HG03460 (cell line): Measurements from ENCODE around the gene TRIM40.
"Not testable (repeated sequence)": the region's sequence is repeated elsewhere in the genome, so short reads cannot be mapped to it uniquely, and the experiment has no call there.

ENCODE experiments used
- ATAC-seq: cut with Tn5 transposase; IDR thresholded peaks from one replicate; pipeline ENCODE4 v1.9.1; 2021; ENCODE audit not compliant: unreplicated experiment

The TRIM40 gene

DNA sequence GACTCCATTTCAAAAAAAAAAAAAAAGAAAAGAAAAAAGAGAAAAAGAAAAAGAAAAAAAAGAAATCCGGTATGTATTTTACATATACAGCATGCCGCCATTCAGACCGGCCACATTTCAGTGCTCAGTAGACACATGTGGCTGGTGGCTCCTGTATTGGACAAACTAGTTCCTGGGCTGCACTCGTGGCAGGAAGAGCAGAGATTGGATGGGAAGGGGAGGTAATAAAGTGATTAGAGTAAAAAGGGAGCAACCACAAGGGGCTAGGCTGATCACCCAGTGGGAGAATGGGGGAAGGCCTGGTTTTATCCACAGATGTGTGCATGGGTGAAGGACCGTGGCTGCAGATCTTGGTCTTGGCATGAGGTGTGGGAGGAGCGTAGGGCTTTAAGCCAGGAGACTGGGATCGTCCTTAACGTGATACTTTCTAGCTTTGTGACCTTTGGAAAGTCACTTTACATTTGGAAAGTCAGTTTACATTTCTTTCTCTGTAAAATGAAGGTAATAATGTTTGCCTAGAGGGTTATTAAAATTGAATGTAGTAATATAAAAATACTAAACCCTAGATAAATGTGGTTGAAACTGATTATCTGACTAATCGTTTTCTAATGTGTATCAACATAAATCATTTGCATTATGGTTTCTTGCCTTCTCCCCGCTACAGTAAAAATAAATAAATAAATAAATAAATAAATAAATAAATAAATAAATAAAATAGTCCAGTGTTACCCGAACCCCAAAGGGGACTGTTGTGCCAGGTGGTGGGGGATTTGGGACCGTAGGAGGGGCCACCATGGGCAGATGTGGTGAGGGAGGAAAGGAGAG, 26.5 kb downstream of the TRIM40 start:
- no peak for ATAC-seq

DNA sequence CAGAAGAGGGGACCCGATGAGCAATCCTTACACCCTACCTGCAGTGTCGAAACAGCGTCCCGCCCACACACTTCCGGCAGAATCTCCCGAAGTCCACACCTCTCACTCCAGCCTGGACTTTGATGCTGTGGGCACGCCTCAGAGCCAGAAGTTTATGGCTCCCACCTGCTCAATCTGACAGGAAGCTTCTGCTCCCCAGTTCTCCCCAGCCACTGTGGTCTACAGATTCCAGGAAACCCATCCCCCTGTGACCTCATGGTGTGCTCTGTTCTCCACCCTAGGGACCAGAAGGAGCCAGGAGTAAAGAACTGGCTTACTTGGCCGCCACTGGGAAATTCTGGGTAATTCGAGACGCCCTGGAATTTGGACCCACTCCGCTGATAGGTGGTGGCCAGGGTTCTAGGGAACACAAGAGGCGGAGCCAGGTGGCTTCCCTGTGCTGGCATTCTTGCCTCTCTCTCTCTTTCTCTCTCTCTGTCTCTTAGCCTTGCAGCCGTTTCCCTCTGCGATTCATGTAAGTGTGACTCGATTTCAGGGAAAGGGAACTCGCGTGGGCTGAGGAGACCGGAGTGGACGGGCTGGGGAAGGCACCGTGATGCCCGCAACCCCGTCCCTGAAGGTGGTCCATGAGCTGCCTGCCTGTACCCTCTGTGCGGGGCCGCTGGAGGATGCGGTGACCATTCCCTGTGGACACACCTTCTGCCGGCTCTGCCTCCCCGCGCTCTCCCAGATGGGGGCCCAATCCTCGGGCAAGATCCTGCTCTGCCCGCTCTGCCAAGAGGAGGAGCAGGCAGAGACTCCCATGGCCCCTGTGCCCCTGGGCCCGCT, 27.4 kb downstream of the TRIM40 start, which contains the start of gene TRIM15:
TSS of gene TRIM15 (plus strand) at position 457 of the 828 bp plus-strand sequence. CDS start at position 596, 139 bp downstream.
- no peak for ATAC-seq

DNA sequence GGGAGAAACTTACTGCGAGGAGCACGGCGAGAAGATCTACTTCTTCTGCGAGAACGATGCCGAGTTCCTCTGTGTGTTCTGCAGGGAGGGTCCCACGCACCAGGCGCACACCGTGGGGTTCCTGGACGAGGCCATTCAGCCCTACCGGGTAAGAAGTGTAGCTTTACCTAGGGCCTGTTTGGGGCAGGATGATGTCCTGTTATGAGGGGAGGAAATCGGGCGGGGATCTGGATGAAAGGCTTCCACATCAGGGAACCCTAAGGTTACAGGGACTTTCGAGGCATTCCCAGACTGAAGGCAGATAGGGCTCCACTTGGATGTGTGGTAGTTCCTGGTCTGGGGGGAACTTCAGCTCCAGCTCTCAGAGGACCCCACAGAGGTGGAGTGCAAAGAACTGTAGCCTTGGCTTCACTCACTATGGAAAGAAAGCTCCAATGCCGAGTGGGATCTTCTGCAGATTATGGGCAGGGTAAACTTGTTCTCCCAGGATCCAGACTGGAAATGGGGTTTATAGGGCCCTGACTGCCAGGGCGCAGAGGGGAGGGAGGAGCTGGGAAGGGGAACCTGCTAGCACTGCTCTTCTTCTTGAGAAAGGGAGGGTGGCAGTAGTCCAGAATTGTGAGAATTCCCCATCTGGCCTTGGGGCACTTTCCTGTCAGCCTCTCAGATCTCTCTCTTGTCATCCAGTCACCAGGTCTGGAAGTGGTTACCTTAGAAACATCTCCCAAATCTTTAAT, 28.1 kb downstream of the TRIM40 start:
- ATAC-seq: no peak

DNA sequence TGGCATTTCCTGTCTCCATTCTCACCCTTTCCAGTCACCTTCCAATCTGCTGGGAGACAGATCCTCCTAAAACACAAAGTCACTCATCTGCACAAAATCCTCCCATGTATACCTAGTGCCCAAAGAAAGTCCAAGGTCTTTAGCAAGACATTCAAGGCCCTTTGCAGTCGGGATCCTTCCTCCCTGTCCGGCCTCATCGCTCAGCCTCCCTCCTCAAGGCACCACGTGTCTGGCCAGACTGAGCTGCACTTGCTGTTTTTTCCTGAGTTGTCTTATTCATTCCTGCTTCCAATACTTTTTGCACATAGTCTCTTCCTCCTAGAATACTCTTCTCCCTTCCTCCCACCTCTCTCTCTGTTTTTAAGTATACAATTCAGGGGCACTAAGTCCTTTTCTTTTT, 28.8 kb downstream of the TRIM40 start:
- no peak for ATAC-seq

DNA sequence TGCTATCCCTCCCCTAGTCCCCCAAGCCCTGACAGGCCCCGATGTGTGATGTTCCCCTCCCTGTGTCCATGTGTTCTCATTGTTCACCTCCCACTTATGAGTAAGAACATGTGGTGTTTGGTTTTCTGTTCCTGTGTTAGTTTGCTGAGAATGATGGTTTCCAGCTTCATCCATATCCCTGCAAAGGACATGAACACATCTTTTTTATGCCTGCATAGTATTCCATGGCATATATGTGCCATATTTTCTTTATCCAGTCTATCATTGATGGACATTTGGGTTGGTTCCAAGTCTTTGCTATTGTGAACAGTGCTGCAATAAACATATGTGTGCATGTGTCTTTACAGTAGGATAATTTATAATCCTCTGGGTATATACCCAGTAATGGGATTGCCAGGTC, 29.3 kb downstream of the TRIM40 start:
- ATAC-seq: not testable (repeated sequence)

DNA sequence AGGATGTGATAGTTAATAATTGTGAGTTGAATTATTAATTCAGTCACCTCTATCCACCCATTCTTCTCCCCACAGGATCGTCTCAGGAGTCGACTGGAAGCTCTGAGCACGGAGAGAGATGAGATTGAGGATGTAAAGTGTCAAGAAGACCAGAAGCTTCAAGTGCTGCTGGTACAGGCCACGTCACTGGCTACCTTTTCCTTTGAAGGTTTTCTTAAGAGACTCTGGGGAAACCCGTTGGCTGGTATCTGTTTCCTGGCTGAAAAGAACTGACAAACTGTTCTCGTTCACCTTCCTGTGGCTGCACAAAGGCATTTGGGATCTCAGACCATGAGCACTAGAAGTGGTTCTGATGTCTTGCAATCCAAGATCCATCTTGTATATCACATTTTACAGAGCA, 31.2 kb downstream of the TRIM40 start:
- no peak for ATAC-seq

DNA sequence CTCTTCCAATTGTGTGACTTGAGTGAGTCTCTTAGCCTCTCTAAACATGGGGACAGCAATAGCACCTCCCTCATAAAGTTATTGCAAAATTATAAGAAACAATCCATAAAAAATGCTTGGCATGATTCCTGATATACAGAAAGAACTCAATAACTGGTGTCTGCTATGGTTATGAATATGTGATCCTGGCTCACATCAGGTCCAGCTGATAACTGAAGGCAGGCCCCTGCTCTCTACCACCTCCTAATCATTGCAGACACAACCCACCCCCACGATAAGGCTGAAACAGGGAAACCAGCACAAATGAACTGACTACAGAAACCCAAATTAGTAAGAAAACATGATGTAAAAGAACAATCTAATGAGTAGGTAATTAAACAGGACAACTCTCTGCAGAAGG, 32.8 kb downstream of the TRIM40 start:
- ATAC-seq: no peak

DNA sequence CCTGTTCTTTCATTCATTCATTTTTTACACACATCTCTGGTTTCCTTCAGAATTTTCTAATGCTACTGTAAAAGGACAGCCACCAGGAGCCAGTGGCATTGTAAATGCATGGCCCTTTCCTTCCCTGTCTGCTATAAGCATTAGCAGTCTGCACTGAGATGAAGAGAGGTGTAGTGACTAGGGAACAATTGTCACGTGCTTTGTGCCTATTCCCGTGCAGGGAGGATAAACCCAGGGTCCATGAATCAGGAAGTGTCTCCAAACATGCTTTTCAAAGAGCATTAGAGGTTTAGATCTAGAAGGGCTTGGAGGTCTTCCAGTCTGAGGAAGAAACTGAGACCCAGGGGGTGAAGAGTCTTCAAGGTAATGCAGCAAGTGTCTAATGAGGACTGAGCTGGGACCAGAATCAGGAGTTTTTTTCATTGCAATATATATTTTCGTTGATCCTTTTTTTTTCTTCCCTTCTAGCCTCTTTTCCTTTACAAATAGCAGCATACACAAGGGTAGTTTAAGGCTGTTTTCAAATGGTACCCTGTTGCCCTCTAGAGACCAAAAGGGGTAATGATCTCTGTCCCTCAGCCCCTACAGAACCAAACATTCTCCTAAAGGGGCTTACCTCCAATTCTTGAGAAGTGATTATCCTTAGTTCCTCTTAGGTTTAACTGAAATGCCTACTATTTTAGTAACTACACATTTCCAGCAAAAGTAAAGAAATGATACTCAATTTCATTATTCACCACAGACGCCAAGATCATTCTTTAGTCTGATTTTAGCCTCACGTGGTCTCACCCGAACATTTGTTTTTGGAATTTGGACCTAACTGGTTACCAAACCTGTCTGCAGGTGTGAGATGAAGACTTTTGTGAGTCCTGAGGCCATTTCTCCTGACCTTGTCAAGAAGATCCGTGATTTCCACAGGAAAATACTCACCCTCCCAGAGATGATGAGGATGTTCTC, 34.0 kb downstream of the TRIM40 start:
- ATAC-seq: no peak

DNA sequence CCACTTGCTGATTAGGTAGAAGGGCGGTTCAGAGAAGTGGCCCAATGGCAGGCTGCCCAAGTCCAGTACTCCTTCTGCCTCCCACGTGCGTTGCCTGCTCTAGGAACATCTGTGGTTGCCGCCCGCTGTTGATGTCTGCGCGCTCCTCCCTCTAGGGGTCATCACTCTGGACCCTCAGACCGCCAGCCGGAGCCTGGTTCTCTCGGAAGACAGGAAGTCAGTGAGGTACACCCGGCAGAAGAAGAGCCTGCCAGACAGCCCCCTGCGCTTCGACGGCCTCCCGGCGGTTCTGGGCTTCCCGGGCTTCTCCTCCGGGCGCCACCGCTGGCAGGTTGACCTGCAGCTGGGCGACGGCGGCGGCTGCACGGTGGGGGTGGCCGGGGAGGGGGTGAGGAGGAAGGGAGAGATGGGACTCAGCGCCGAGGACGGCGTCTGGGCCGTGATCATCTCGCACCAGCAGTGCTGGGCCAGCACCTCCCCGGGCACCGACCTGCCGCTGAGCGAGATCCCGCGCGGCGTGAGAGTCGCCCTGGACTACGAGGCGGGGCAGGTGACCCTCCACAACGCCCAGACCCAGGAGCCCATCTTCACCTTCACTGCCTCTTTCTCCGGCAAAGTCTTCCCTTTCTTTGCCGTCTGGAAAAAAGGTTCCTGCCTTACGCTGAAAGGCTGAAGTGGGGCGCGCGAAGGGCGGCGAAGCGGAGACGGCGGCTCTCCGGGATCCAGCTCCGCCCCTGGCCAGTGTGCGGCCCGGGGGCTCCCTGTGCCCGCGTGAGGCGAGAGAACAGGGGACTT, 35.9 kb downstream of the TRIM40 start:
- no peak for ATAC-seq

DNA sequence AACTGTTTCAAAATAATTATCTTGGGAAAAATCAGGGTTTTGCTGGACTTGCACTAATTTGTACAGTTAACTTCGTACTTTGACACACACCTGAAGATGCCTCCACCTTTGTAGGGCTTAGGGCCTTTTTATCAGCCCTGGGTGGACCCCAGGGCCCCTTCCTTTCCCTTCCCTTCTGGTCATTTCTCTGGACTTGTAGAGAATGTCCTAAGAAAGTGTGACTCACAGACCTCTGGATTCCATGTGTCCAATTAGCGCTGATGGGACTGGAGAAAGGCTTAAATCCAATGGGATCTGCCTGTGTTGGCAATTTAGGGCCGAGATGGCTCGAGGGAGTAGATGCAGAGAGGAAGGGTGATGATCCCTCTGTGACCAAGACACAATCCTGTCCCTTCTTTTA, 36.7 kb downstream of the TRIM40 start:
- ATAC-seq: no peak

DNA sequence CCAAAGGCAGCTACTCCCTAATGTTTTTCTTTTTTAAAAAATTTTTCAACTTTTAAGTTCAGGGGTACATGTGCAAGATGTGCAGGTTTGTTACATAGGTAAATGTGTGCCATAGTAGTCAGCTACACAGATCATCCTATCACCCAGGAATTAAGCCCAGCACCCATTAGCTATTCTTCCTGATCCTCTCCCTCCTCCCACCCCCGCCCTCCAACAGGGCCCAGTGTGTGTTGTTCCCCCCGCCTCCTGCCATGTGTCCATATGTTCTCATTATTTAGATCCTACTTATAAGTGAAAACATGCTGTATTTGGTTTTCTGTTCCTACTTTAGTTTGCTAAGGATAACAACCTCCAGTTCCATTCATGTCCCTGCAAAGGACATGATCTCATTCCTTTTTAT, 39.8 kb downstream of the TRIM40 start:
- ATAC-seq: no peak

DNA sequence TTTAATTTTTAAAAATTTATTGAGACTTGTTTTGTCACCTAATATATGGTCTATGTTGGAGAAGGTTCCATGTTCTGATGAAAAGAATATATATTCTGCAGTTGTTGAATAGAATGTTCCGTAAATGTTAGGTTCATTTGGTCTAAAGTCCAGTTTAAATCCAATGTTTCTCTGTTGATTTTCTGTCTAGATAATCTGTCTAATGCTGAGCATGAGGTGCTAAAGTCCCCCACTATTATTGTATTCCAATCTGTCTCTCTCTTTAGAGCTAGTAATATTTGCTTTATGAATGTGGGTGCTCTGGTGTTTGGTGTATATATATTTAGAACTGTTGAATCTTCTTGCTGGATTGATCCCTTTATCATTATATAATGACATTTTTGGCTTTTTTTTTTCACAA, 42.9 kb downstream of the TRIM40 start:
- ATAC-seq: no peak

DNA sequence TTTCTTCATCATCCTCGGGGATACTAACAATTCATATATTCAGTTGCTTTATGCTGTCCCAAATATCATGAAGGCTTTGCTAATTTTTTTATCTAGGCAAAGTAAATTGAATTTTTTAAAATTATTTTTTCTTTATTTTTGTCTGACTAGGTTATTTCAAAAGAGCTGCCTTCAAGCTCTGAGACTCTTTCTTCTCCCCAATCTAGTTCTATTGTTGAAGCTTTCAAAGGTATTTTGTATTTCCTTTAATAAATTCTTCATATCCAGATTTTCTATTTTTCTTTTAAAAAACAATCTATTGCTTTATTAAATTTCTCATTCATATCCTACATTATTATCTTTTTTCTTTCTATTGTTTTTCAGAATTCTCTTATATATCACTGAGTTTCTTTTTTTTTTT, 44.2 kb downstream of the TRIM40 start:
- no peak for ATAC-seq

DNA sequence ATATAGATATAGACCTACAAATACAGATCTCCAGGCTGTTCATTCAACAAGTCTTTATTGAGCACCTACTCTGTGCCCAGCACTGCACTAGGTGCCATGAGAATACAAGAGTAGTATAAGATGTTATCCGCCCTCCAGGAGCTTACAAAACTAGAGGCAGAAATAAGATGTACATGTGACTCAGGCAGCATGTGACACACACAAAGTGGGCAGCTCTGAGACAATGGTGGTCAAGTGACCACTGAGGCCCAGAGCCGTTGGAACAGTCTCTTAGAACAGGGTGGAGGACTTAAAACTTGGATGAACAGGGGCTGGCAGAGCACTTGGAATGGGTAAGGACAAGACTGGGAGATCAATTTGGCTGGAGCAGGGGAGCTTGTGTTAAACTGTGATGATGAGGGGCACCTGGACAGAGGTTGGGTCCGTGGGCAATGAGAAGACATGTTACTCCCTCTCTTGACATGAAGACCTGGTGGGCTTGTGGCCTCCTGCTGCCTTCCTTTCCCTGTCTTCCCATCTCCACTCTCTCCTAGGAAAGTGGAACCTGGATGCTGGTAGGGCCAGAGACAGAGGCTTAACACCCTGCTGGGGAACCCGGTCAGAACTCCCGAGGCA, 48.6 kb downstream of the TRIM40 start:
- ATAC-seq: no peak

DNA sequence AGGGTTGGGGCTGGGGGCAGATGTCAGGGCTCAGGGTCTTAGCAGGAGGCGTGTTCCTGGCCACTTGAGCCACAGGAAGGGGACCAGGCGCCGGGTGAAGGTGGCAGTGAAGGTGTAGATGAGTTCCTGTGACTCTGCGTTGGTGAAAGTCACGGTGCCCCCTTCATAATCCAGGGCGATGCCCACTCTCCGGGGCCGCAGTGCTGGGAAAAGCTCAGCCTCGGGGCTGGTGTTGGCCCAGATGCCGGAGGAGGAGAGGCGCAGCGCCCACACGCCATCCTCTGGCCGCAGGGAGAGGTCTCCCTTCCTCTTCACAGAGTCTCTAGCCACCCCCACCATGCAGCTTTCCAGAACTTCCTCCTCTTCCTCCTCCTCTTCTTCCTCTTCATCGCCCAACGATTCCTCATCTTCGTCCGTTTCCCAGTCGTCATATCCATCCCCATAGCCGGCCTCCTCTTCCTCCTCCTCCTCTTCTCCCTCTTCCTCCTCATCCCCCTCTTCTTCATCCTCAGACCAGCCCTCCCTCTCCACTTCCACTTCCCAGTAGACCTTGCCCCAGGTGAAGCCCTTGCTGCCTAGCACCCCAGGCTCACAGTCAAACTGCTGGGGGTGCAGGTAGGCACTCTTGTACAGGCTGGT, 50.0 kb downstream of the TRIM40 start:
- ATAC-seq: no peak

DNA sequence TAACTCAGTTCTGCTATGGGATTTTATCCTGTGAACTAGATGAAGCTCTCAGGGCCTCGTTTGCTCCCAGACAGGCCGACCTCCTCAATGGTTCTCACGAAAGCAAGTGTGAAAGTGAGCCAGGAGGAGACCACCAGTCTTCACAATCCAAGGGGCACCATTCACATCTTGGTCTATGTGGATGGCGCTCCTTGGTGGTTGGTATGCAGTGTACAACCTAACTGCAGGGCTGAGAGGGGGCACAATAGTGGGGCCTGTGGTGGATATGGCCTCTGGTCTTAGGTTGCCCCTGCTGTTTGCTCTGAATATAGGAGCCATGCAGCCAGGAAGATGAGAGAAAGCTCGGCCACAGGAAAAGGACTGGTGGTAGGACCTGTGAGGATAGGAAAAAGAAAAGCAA, 52.6 kb downstream of the TRIM40 start:
- ATAC-seq: no peak

DNA sequence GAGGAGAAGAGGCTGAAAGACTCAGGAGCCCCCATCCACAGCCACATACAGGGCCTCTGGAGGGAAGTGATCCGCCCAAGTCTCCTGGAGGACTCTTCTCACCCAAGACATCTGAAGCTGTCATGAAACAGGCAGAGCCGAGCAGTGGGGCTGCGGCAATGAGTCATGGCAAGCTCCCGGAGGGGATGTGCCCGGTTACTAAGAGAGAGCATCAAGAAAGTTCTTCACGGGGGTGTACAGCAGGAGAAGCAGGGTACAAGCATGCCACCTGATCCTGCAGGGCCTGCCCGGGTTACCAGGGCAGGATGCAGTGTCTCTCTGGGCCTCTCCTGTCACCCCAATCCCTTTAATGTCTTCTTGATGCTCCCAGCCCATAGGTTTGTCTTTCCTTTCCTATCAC, 56.1 kb downstream of the TRIM40 start:
- ATAC-seq: no peak

DNA sequence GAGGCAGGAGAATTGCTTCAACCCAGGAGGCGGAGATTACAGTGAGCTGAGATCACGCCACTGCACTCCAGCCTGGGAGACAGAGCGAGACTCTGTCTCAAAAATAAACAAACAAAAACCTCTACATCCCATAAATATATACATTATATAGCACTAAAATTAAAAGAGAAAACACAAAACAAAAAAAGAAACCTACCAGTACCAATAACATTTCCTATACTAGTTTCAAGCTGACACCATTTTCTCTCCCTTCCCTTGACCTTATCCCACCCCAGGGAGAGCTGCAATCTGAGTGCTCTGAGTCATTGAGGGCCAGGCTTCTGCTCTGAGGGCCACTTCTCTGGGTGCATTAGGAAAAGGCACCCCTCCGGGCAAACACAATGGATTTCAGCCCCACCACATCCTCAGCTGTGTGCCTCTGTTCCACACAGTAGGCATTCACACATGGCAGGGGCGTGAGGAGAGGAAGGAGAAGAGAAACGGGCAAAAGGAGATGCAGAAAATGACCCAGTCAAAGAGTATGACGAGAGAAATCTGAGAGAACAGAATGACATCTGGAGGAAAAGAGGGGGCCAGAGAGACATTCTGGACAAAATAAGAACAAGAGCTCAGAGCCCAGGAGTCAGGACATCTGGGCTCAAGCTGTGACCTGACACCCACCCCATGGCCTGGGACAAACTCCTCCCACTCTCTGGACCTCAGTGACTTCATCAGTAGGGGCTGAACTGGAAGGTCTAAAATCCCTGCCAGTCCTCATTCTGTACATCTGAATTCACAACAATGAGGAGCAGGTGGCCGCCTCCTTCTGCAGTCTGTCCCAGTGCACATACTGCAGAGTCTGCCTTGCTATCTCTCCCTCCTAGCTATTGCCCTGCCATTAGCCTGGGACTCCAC, 59.1 kb downstream of the TRIM40 start:
- no peak for ATAC-seq
